Measurements from ENCODE around the gene ELFN1.
A peak's percentile ranks its signal among the peaks of the same experiment; 100 is the strongest.

ELFN1 gene

GRCh38 chr7:1729773-1730172 lies 59.7 kb downstream of the ELFN1 start:
- DNase-seq: no peak

- no peak for DNase-seq
Measured at GRCh38 chr7:1732072-1732471, 62.0 kb downstream of the ELFN1 start.

- DNase-seq: no peak
Measured at GRCh38 chr7:1732645-1733044, 62.6 kb downstream of the ELFN1 start.

- DNase-seq: no peak
Measured at GRCh38 chr7:1733206-1733907, 63.3 kb downstream of the ELFN1 start.

- no peak for DNase-seq
Measured at GRCh38 chr7:1733908-1734730, 64.0 kb downstream of the ELFN1 start.

- no peak for DNase-seq
Measured at GRCh38 chr7:1735262-1735661, 65.2 kb downstream of the ELFN1 start.

- no peak for DNase-seq
Measured at GRCh38 chr7:1735806-1736483, 65.9 kb downstream of the ELFN1 start.

- no peak for DNase-seq
Measured at GRCh38 chr7:1736484-1736817, 66.4 kb downstream of the ELFN1 start.

- DNase-seq: no peak
Measured at GRCh38 chr7:1736830-1737229, 66.8 kb downstream of the ELFN1 start.

- no peak for DNase-seq
Measured at GRCh38 chr7:1737523-1737922, 67.4 kb downstream of the ELFN1 start.

GRCh38 chr7:1737956-1738355 lies 67.9 kb downstream of the ELFN1 start:
- no peak for DNase-seq

GRCh38 chr7:1738511-1738910 lies 68.4 kb downstream of the ELFN1 start:
- no peak for DNase-seq

- DNase-seq: no peak
Measured at GRCh38 chr7:1738956-1739355, 68.9 kb downstream of the ELFN1 start.

- DNase-seq: no peak
Measured at GRCh38 chr7:1739593-1739992, 69.5 kb downstream of the ELFN1 start.

GRCh38 chr7:1740214-1740613 lies 70.1 kb downstream of the ELFN1 start:
- DNase-seq: no peak

- DNase-seq: no peak
Measured at GRCh38 chr7:1741246-1741645, 71.2 kb downstream of the ELFN1 start.

GRCh38 chr7:1741751-1742554 lies 71.9 kb downstream of the ELFN1 start:
- DNase-seq: no peak

- peak; percentile 61 for DNase-seq
Measured at GRCh38 chr7:1742555-1743303, 72.7 kb downstream of the ELFN1 start.

- DNase-seq: no peak
Measured at GRCh38 chr7:1743481-1744230, 73.6 kb downstream of the ELFN1 start.

- no peak for DNase-seq
Measured at GRCh38 chr7:1744296-1745017, 74.4 kb downstream of the ELFN1 start.

- DNase-seq: no peak
Measured at GRCh38 chr7:1745018-1745532, 75.0 kb downstream of the ELFN1 start.
